ENCODE measurements around the gene PLCB4.
A peak's percentile ranks its signal among the peaks of the same experiment; 100 is the strongest.

PLCB4 gene

GRCh38 chr20:9294041-9294440 is 225.2 kb downstream of the PLCB4 start:
- in situ Hi-C loops (cut with HindIII; ENCODE audit: low pct_unique_long_range_greater_than_20kb, low sequenced_read_pairs) = no loop called here
- DNase-seq (ENCODE audit: low read depth in 1 of 2, low spot score in 1 of 2) = peak in 1 of 2 experiments; percentile 45
- TF ChIP-seq JUND (IDR thresholded peaks at IDR 0.05; ENCODE audit: low read depth) = no peak

- DNase-seq (ENCODE audit: low read depth in 1 of 2, low spot score in 1 of 2) = no peak
- no peak for TF ChIP-seq JUND (IDR thresholded peaks at IDR 0.05; ENCODE audit: low read depth)
- in situ Hi-C loops (cut with HindIII; ENCODE audit: low pct_unique_long_range_greater_than_20kb, low sequenced_read_pairs) = no loop called here
These were observed 230.0 kb downstream of the PLCB4 start for GRCh38 chr20:9298906-9299305.

GRCh38 chr20:9300080-9300479 is 231.2 kb downstream of the PLCB4 start:
- no peak for DNase-seq (ENCODE audit: low read depth in 1 of 2, low spot score in 1 of 2)
- TF ChIP-seq JUND (IDR thresholded peaks at IDR 0.05; ENCODE audit: low read depth) = no peak
- in situ Hi-C loops (cut with HindIII; ENCODE audit: low pct_unique_long_range_greater_than_20kb, low sequenced_read_pairs) = no loop called here

GRCh38 chr20:9300534-9300933 is 231.6 kb downstream of the PLCB4 start:
- TF ChIP-seq JUND (IDR thresholded peaks at IDR 0.05; ENCODE audit: low read depth) = no peak
- DNase-seq (ENCODE audit: low read depth in 1 of 2, low spot score in 1 of 2) = no peak
- in situ Hi-C loops (cut with HindIII; ENCODE audit: low pct_unique_long_range_greater_than_20kb, low sequenced_read_pairs) = no loop called here

- in situ Hi-C loops (cut with HindIII; ENCODE audit: low pct_unique_long_range_greater_than_20kb, low sequenced_read_pairs) = no loop called here
- DNase-seq (ENCODE audit: low read depth in 1 of 2, low spot score in 1 of 2) = peak; percentile 7 to 81
- TF ChIP-seq JUND (IDR thresholded peaks at IDR 0.05; ENCODE audit: low read depth) = no peak
These were observed 232.5 kb downstream of the PLCB4 start for GRCh38 chr20:9301129-9302090.

- DNase-seq (ENCODE audit: low read depth in 1 of 2, low spot score in 1 of 2) = peak in 1 of 2 experiments; percentile 35
- in situ Hi-C loops (cut with HindIII; ENCODE audit: low pct_unique_long_range_greater_than_20kb, low sequenced_read_pairs) = no loop called here
- no peak for TF ChIP-seq JUND (IDR thresholded peaks at IDR 0.05; ENCODE audit: low read depth)
These were observed 233.2 kb downstream of the PLCB4 start for GRCh38 chr20:9302091-9302462.

- in situ Hi-C loops (cut with HindIII; ENCODE audit: low pct_unique_long_range_greater_than_20kb, low sequenced_read_pairs) = no loop called here
- peak; percentile 9 to 83 for DNase-seq (ENCODE audit: low read depth in 1 of 2, low spot score in 1 of 2)
- TF ChIP-seq JUND (IDR thresholded peaks at IDR 0.05; ENCODE audit: low read depth) = peak; percentile 27; the same call in 1 of the 2 replicates
These were observed 237.6 kb downstream of the PLCB4 start for GRCh38 chr20:9306521-9306920.

GRCh38 chr20:9308056-9308455 is 239.2 kb downstream of the PLCB4 start:
- no peak for TF ChIP-seq JUND (IDR thresholded peaks at IDR 0.05; ENCODE audit: low read depth)
- in situ Hi-C loops (cut with HindIII; ENCODE audit: low pct_unique_long_range_greater_than_20kb, low sequenced_read_pairs) = no loop called here
- DNase-seq (ENCODE audit: low read depth in 1 of 2, low spot score in 1 of 2) = no peak

GRCh38 chr20:9311132-9311531 is 242.2 kb downstream of the PLCB4 start:
- TF ChIP-seq JUND (IDR thresholded peaks at IDR 0.05; ENCODE audit: low read depth) = no peak
- no peak for DNase-seq (ENCODE audit: low read depth in 1 of 2, low spot score in 1 of 2)
- in situ Hi-C loops (cut with HindIII; ENCODE audit: low pct_unique_long_range_greater_than_20kb, low sequenced_read_pairs) = no loop called here

GRCh38 chr20:9319687-9320384 is 250.9 kb downstream of the PLCB4 start:
- DNase-seq (ENCODE audit: low read depth in 1 of 2, low spot score in 1 of 2) = no peak
- in situ Hi-C loops (cut with HindIII; ENCODE audit: low pct_unique_long_range_greater_than_20kb, low sequenced_read_pairs) = no loop called here
- TF ChIP-seq JUND (IDR thresholded peaks at IDR 0.05; ENCODE audit: low read depth) = no peak

- no peak for TF ChIP-seq JUND (IDR thresholded peaks at IDR 0.05; ENCODE audit: low read depth)
- in situ Hi-C loops (cut with HindIII; ENCODE audit: low pct_unique_long_range_greater_than_20kb, low sequenced_read_pairs) = no loop called here
- no peak for DNase-seq (ENCODE audit: low read depth in 1 of 2, low spot score in 1 of 2)
These were observed 252.1 kb downstream of the PLCB4 start for GRCh38 chr20:9321007-9321406.

- no peak for TF ChIP-seq JUND (IDR thresholded peaks at IDR 0.05; ENCODE audit: low read depth)
- DNase-seq (ENCODE audit: low read depth in 1 of 2, low spot score in 1 of 2) = no peak
- in situ Hi-C loops (cut with HindIII; ENCODE audit: low pct_unique_long_range_greater_than_20kb, low sequenced_read_pairs) = no loop called here
These were observed 253.8 kb downstream of the PLCB4 start for GRCh38 chr20:9322661-9323060.

GRCh38 chr20:9323622-9324021 is 254.7 kb downstream of the PLCB4 start:
- DNase-seq (ENCODE audit: low read depth in 1 of 2, low spot score in 1 of 2) = peak in 1 of 2 experiments; percentile 27
- in situ Hi-C loops (cut with HindIII; ENCODE audit: low pct_unique_long_range_greater_than_20kb, low sequenced_read_pairs) = no loop called here

More at GRCh38 chr20:9323622-9324021, 254.7 kb downstream of the PLCB4 start:
- TF ChIP-seq JUND (IDR thresholded peaks at IDR 0.05; ENCODE audit: low read depth) = no peak
